ENCODE results near the gene ATP5F1B.

GRCh38 chr12:56628671-56629458, 16.9 kb downstream of the ATP5F1B start:
- TF ChIP-seq CTCF (IDR thresholded peaks at IDR 0.05; ENCODE audit: insufficient read depth, low read length, poor library complexity, severe bottlenecking): no peak
- no peak for TF ChIP-seq EZH2phosphoT487 (conservative IDR thresholded peaks at IDR 0.05; ENCODE audit: low read length)
